Activated T-cell treated with anti-CD3 and anti-CD28 coated beads, Interleukin-2, amount 50 U/mL, for 24 hours (primary cell): Measurements from ENCODE around the gene CLDN22.

Experiments used
- DNase-seq: peaks from one replicate; pipeline ENCODE4 v3.0.0-alpha.2; 2020
- H3K27ac Mint-ChIP-seq: 2 replicates; pipeline ENCODE4 v1.8.0; 2020; ENCODE audit warnings: mild to moderate bottlenecking, mixed read lengths
- H3K27me3 Mint-ChIP-seq: 2 replicates; pipeline ENCODE4 v1.8.0; 2020; ENCODE audit warnings: mixed read lengths
- H3K36me3 Mint-ChIP-seq: 2 replicates; pipeline ENCODE4 v1.8.0; 2020; ENCODE audit warnings: low read depth, mixed read lengths
- H3K4me1 Mint-ChIP-seq: 2 replicates; pipeline ENCODE4 v1.8.0; 2020; ENCODE audit warnings: low read depth, mixed read lengths
- H3K4me3 Mint-ChIP-seq: 2 replicates; pipeline ENCODE4 v1.8.0; 2020; ENCODE audit warnings: mild to moderate bottlenecking, moderate library complexity, mixed read lengths
- H3K9me3 Mint-ChIP-seq: 2 replicates; pipeline ENCODE4 v1.8.0; 2020; ENCODE audit warnings: mixed read lengths

Gene CLDN22

DNA sequence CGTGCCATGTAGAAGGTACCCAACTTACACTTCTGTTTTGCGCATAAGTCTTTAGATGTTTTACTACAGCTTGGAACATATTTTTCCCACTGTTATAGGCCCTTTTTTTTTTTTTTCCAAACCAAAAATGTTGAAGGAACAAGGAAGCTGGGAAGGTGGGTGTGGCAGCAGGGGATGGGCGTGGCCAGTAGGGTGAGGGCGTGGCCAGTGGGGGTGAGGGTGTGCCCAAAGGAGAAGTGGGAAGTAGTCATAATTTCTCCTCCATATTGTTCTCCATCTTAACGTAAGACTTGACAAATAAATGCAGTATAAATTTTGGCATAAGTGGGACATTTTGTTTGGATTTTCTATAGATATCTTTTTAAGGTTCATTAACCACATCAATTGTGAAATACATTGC, 30.4 kb downstream of the CLDN22 start:
- Mint-ChIP-seq H3K27ac (no peak overlapping the region), H3K4me1 (no peaks in the 10 kb centered on the region), H3K4me3 (no peak overlapping the region), H3K9me3 (no peaks in the 10 kb centered on the region), H3K27me3 (no peaks in the 10 kb centered on the region), H3K36me3 (peaks cover 4% of the 10 kb centered on the region)
- DNase-seq, result no peak

DNA sequence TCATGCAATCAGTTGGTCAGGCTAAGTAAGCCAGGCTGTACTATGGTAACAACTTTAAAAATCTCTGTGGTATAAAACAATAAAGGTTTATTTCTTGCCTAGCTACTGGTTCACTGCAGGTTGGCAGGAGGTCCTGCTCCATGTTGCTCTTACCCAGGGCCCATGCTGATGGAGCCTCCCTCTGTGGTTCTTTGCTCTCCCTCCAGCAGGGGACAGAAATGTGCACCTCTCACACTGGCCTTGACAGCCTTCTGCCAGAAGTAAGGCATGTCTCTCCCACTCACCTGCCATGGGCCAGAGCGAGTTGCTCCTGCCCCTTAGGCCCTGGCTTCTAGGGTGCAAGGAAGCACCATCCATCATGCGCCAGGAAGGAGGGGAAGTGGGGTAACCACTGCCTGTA, 31.1 kb downstream of the CLDN22 start:
- H3K36me3 Mint-ChIP-seq, result peaks cover 4% of the 10 kb centered on the region
- no peak overlapping the region for H3K27ac Mint-ChIP-seq

DNA sequence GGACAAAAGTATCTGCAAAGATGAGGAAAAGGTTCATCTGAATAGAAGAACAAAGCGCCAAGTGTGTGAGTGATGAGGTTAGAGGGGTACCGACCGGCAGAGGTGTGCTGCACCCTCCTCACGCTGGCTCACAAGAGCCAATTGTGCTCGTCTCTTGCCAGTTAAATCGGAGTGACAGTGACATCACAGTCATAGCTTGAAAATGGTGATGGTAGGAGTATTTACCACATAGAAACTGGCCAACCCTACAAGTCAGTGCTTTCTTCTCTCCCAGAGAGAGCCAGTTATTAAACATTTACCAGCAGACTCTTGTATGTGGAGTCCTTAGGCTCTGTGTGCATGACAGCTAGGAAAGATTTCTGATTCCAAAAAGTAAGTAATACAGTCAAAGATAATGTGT, 32.4 kb downstream of the CLDN22 start:
- no peaks in the 10 kb centered on the region for H3K27me3 Mint-ChIP-seq

More for the DNA sequence above, 31.1 kb downstream of the CLDN22 start:
- no peak overlapping the region for H3K4me3 Mint-ChIP-seq
- H3K4me1 Mint-ChIP-seq, result no peaks in the 10 kb centered on the region
- no peak for DNase-seq
- H3K9me3 Mint-ChIP-seq, result no peaks in the 10 kb centered on the region
- no peaks in the 10 kb centered on the region for H3K27me3 Mint-ChIP-seq

DNA sequence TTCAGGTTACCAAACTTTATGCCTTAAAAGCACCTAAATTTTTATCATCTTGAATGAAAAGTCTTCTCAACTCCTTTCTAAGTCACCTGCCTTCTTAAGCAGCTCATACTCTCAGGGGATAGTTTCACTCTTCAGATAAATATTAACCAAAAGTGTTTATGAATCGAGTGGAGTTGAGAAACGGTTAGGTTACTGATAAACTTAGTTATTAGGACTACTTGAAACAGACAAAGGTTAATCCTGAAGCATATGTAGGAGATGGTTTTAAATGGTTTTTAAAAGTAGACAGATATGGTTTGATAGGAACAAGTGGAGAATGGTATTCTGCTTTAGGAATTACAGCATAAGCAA, 32.8 kb downstream of the CLDN22 start:
- H3K4me1 Mint-ChIP-seq, result no peaks in the 10 kb centered on the region
- no peaks in the 10 kb centered on the region for H3K27me3 Mint-ChIP-seq
- no peak overlapping the region for H3K4me3 Mint-ChIP-seq
- no peak overlapping the region for H3K27ac Mint-ChIP-seq
- DNase-seq, result no peak
- H3K36me3 Mint-ChIP-seq, result peaks cover 4% of the 10 kb centered on the region
- no peaks in the 10 kb centered on the region for H3K9me3 Mint-ChIP-seq

More for the DNA sequence above, 32.4 kb downstream of the CLDN22 start:
- Mint-ChIP-seq H3K4me1 (no peaks in the 10 kb centered on the region), H3K9me3 (no peaks in the 10 kb centered on the region), H3K36me3 (peaks cover 4% of the 10 kb centered on the region), H3K27ac (no peak overlapping the region), H3K4me3 (no peak overlapping the region)
- DNase-seq, result no peak

DNA sequence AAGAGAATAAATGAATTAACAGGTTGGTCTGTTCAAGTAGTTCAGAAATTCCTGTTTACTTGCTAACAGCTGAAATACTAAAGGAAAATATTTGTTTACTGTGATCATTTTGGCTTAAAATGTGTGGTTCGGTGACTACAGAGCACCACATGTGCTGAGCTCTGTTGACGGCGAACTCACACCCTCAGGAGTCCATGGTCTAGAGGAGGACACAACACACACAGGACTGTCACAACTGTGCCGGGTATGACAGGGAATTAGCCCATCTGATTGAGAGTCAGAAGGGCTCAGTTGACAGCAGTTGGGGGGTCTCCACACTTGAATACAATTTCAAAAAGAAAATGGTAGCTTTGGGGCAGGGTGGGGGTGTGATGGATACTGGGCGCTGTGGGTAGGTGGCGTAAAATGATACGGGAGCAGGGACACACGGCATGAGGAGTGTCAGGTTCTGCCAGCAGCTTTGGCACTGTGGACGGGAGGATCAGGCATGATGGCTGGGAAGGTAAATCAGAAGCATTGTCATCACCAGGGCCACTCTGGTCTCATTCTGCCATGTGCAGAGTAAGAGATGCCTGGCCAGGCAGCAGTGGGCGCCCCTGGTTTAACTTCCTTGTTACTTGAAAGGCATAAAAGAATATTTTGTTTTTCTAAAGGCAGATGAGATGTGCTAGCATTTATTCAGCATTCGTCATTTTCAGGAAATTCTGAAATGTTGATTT, 33.3 kb downstream of the CLDN22 start:
- DNase-seq, result no peak
- no peaks in the 10 kb centered on the region for H3K4me1 Mint-ChIP-seq
- H3K9me3 Mint-ChIP-seq, result no peaks in the 10 kb centered on the region
- H3K4me3 Mint-ChIP-seq, result no peak overlapping the region
- H3K27ac Mint-ChIP-seq, result no peak overlapping the region
- H3K27me3 Mint-ChIP-seq, result no peaks in the 10 kb centered on the region
- H3K36me3 Mint-ChIP-seq, result peaks cover 4% of the 10 kb centered on the region

DNA sequence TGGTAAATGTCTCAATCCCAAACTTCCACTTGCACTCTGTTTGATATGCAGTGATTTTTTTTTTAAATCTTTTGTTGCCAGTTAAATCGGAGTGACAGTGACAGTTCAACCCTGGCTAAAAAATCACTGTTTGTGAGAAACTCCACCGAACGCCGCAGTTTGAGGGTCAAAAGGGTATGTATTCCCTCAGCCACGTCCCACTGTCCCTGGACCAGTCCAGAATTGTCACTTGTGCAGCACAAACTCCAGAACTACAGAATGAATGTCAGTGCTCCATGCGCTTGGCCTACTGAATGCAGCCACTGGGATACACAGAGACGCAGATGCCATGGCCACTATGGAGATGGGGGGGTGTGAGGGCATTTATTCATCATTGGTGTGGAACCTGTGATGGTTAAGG, 34.2 kb downstream of the CLDN22 start:
- Mint-ChIP-seq H3K27ac (no peak overlapping the region), H3K27me3 (no peaks in the 10 kb centered on the region), H3K4me1 (no peaks in the 10 kb centered on the region), H3K36me3 (peaks cover 4% of the 10 kb centered on the region), H3K9me3 (no peaks in the 10 kb centered on the region), H3K4me3 (no peak overlapping the region)
- no peak for DNase-seq

DNA sequence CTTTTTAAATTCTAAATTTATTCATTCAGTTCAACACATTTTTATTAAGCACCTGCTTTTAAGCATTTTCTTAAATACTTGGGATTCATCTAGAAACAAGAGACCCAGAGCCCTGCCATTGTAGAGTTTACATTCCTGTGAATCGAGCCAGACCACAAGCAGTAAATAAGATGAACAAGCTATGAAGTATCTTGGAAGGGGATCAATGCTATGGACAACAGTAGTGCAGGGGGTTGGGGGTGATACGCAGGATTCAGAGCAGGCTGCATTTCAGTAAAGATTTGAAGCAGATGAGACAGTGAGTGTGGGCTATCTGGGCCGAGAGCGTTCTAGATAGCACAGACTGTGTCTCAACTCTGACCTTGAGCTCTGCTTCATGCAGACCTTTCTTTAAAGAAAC, 35.1 kb downstream of the CLDN22 start:
- Mint-ChIP-seq H3K36me3 (peaks cover 5% of the 10 kb centered on the region), H3K9me3 (no peaks in the 10 kb centered on the region), H3K27ac (no peak overlapping the region), H3K27me3 (no peaks in the 10 kb centered on the region), H3K4me3 (no peak overlapping the region), H3K4me1 (no peaks in the 10 kb centered on the region)
- DNase-seq, result no peak

DNA sequence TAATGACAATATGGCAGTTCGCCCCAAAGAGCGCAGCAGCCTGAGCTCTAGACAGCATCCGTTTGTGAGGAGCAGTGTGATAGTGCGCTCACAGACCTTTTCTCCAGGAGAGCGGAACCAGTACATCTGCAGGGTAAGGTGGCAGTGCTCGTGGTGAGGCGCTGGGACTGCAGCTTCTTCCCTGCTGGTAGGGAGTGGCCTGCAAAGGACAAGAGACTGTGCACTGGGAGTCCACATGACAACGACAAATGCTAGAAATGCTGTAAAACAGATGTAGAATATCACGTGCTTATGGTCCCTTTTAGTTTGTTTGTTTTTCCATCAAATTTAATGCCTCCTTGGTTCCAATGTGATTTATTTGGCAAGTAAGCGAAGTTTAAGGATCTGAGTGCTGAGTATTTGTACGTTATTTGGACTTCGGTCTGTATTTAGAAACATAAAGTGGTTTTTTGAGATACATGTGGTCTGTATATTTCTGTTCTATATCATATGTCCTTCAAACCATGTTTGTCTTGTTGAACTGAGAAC, 35.8 kb downstream of the CLDN22 start:
- Mint-ChIP-seq H3K4me3 (no peak overlapping the region), H3K9me3 (no peaks in the 10 kb centered on the region), H3K36me3 (peaks cover 5% of the 10 kb centered on the region), H3K27ac (no peak overlapping the region), H3K4me1 (no peaks in the 10 kb centered on the region), H3K27me3 (no peaks in the 10 kb centered on the region)
- no peak for DNase-seq

DNA sequence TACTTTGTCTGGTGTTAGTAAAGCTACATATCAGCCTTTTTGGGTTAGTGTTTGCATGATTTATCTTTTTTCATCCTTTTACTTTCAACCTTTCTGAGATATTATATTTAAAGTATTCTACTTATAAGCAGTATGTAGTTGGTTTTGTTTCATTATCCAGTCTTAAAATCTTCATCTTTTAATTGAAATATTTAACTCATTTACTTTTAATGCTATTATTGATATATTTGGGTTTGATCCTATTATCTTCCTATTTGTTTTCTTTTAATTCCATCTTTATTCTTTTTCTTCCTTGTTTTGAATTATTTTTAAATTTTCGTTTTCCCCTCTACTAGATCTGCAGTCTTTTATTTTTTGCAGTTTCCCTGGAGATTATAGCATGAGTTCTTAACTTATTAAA, 44.0 kb downstream of the CLDN22 start:
- peaks cover 18% of the 10 kb centered on the region for H3K9me3 Mint-ChIP-seq
- no peaks in the 10 kb centered on the region for H3K4me1 Mint-ChIP-seq
- no peak overlapping the region for H3K4me3 Mint-ChIP-seq
- no peak overlapping the region for H3K27ac Mint-ChIP-seq
- DNase-seq, result no peak
- H3K27me3 Mint-ChIP-seq, result no peaks in the 10 kb centered on the region
- peaks cover 29% of the 10 kb centered on the region for H3K36me3 Mint-ChIP-seq

DNA sequence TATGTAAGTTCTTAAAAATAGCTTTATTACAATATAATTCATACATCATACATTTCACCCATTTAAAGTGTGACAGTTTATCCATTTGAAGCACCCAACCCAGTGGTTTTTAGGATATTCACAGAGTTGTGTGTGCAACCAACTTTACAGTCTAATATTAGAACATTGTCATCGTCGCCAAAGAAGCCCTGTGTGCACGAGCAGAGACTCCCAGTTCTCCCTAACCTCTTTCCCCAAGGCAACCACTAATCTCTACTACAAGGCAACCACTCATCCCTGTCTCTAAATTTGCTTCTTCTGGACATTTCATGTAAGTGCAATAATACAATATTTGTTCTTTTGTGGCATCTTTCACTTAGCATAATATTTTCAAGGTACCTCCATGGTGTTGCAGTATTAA, 47.7 kb downstream of the CLDN22 start:
- H3K36me3 Mint-ChIP-seq, result peaks cover 29% of the 10 kb centered on the region
- no peak overlapping the region for H3K4me3 Mint-ChIP-seq
- H3K9me3 Mint-ChIP-seq, result peaks cover 18% of the 10 kb centered on the region
- H3K4me1 Mint-ChIP-seq, result no peaks in the 10 kb centered on the region
- DNase-seq, result no peak
- no peaks in the 10 kb centered on the region for H3K27me3 Mint-ChIP-seq
- H3K27ac Mint-ChIP-seq, result no peak overlapping the region

DNA sequence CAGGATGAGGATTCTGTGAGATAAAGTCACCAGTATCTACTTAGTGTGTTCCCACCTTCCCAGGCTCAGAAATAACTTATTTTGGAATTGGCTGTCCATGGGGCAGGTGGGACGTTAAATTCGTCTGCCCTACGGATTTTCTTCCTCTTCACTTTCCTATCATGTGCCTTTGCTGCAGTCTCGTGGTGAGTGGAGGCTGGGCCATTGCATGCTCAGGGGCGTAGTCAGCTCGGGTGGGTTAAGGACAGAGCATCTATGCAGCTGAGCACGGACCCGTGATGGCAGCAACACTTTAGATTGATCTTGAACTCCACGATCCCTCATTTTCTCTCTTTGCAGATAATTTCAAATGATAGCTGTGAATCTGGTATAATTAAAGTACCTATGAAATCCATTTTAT, 51.5 kb downstream of the CLDN22 start:
- DNase-seq, result no peak
- H3K9me3 Mint-ChIP-seq, result no peaks in the 10 kb centered on the region
- no peaks in the 10 kb centered on the region for H3K4me1 Mint-ChIP-seq
- H3K27ac Mint-ChIP-seq, result no peak overlapping the region
- H3K36me3 Mint-ChIP-seq, result peaks cover 4% of the 10 kb centered on the region
- no peaks in the 10 kb centered on the region for H3K27me3 Mint-ChIP-seq
- no peak overlapping the region for H3K4me3 Mint-ChIP-seq
